ENCODE measurements around the gene IL21R. TPM values are rescaled to one million over a fixed set of nuclear protein-coding genes. Genes with fewer than 3 reads are reported as not detected.

IL21R gene
- total RNA-seq, 1 experiment from 2014 or later, result 3.8 TPM

GRCh38 chr16:27482397-27483087, 80.6 kb downstream of the IL21R start:
- CTCF ChIA-PET, result no interaction called here
- peaks cover 51% of the 10 kb centered on the region; the same call in 1 of the 2 replicates for H3K36me3 ChIP-seq (ENCODE audit: low read depth)

GRCh38 chr16:27483088-27483437, 81.1 kb downstream of the IL21R start:
- H3K36me3 ChIP-seq (ENCODE audit: low read depth), result peaks cover 53% of the 10 kb centered on the region; the same call in 1 of the 2 replicates
- CTCF ChIA-PET, result no interaction called here
- H2AFZ ChIP-seq, result no peak overlapping the region
- no peak overlapping the region for H3K27ac ChIP-seq
- DNase-seq, result no peak
- intact Hi-C loops (cut with micrococcal nuclease; ENCODE audit: unreplicated experiment), result no loop called here
- POLR2A ChIA-PET (ENCODE audit: unreplicated experiment), result no interaction called here
- BruUV-seq (replicated peaks), result no TSS peak
- TF ChIP-seq CTCF (conservative IDR thresholded peaks at IDR 0.05), result no peak
- TF ChIP-seq EZH2 (IDR thresholded peaks at IDR 0.05; ENCODE audit: low read depth), result no peak
- no peaks in the 10 kb centered on the region for H3K79me2 ChIP-seq (ENCODE audit: low read depth)
- H3K4me3 ChIP-seq, result no peak overlapping the region
- no peaks in the 10 kb centered on the region for H3K27me3 ChIP-seq (ENCODE audit: insufficient read depth, low read depth)
- H4K20me1 ChIP-seq (ENCODE audit: insufficient read depth), result no peaks in the 10 kb centered on the region
- no peaks in the 10 kb centered on the region for H3K4me1 ChIP-seq (replicated peaks; ENCODE audit: insufficient read depth)
- no peaks in the 10 kb centered on the region for H3F3A ChIP-seq (ENCODE audit: insufficient read depth, low read depth)
- H3K9me2 ChIP-seq (ENCODE audit: insufficient read depth), result no peaks in the 10 kb centered on the region
- no peaks in the 10 kb centered on the region for H3K9me3 ChIP-seq (ENCODE audit: insufficient read depth, low read depth)
- H3K4me2 ChIP-seq, result no peak overlapping the region

More at GRCh38 chr16:27482397-27483087, 80.6 kb downstream of the IL21R start:
- H3K4me3 ChIP-seq, result no peak overlapping the region
- no peaks in the 10 kb centered on the region for H3K9me3 ChIP-seq (ENCODE audit: insufficient read depth, low read depth)
- H3K4me2 ChIP-seq, result no peak overlapping the region
- H3K9me2 ChIP-seq (ENCODE audit: insufficient read depth), result no peaks in the 10 kb centered on the region
- H3K27ac ChIP-seq, result no peak overlapping the region
- H4K20me1 ChIP-seq (ENCODE audit: insufficient read depth), result no peaks in the 10 kb centered on the region
- no peaks in the 10 kb centered on the region for H3F3A ChIP-seq (ENCODE audit: insufficient read depth, low read depth)
- no peaks in the 10 kb centered on the region for H3K27me3 ChIP-seq (ENCODE audit: insufficient read depth, low read depth)
- intact Hi-C loops (cut with micrococcal nuclease; ENCODE audit: unreplicated experiment), result no loop called here
- TF ChIP-seq EZH2 (IDR thresholded peaks at IDR 0.05; ENCODE audit: low read depth) (no peak), CTCF (conservative IDR thresholded peaks at IDR 0.05) (no peak)
- no peaks in the 10 kb centered on the region for H3K79me2 ChIP-seq (ENCODE audit: low read depth)
- no TSS peak for BruUV-seq (replicated peaks)
- POLR2A ChIA-PET (ENCODE audit: unreplicated experiment), result no interaction called here
- DNase-seq, result no peak
- no peaks in the 10 kb centered on the region for H3K4me1 ChIP-seq (replicated peaks; ENCODE audit: insufficient read depth)
- no peak overlapping the region for H2AFZ ChIP-seq

GRCh38 chr16:27483624-27484023, 81.7 kb downstream of the IL21R start:
- no peaks in the 10 kb centered on the region for H3F3A ChIP-seq (ENCODE audit: insufficient read depth, low read depth)
- ChIA-PET CTCF (no interaction called here), POLR2A (ENCODE audit: unreplicated experiment) (no interaction called here)
- no peaks in the 10 kb centered on the region for H3K9me3 ChIP-seq (ENCODE audit: insufficient read depth, low read depth)
- no peaks in the 10 kb centered on the region for H3K9me2 ChIP-seq (ENCODE audit: insufficient read depth)
- no peak for TF ChIP-seq CTCF (conservative IDR thresholded peaks at IDR 0.05)
- TF ChIP-seq EZH2 (IDR thresholded peaks at IDR 0.05; ENCODE audit: low read depth), result no peak
- H3K27ac ChIP-seq, result no peak overlapping the region
- H2AFZ ChIP-seq, result no peak overlapping the region
- H4K20me1 ChIP-seq (ENCODE audit: insufficient read depth), result no peaks in the 10 kb centered on the region
- DNase-seq, result no peak
- no peaks in the 10 kb centered on the region for H3K27me3 ChIP-seq (ENCODE audit: insufficient read depth, low read depth)
- BruUV-seq (replicated peaks), result no TSS peak
- H3K36me3 ChIP-seq (ENCODE audit: low read depth), result peaks cover 51% of the 10 kb centered on the region; the same call in 1 of the 2 replicates
- no peaks in the 10 kb centered on the region for H3K4me1 ChIP-seq (replicated peaks; ENCODE audit: insufficient read depth)
- intact Hi-C loops (cut with micrococcal nuclease; ENCODE audit: unreplicated experiment), result no loop called here
- H3K4me3 ChIP-seq, result no peak overlapping the region
- no peak overlapping the region for H3K4me2 ChIP-seq
- H3K79me2 ChIP-seq (ENCODE audit: low read depth), result no peaks in the 10 kb centered on the region
